GM19455 (cell line): ENCODE measurements around the gene TBC1D23.
A peak's percentile ranks its signal among the peaks of the same experiment; 100 is the strongest.
"Not testable (repeated sequence)": the region's sequence is repeated elsewhere in the genome, so short reads cannot be mapped to it uniquely, and the experiment has no call there.

Experiments used
- ATAC-seq: cut with Tn5 transposase; IDR thresholded peaks from one replicate; pipeline ENCODE4 v1.9.1; 2021; ENCODE audit not compliant: unreplicated experiment

Gene TBC1D23

GRCh38 chr3:100254168-100254777, 6.5 kb upstream of the TBC1D23 start:
- peak; percentile 67 for ATAC-seq

GRCh38 chr3:100256731-100257151, 4.1 kb upstream of the TBC1D23 start:
- ATAC-seq, result no peak

- ATAC-seq, result no peak
These were observed 3.2 kb upstream of the TBC1D23 start for GRCh38 chr3:100257586-100257985.

- ATAC-seq, result no peak
These were observed 609 bp upstream of the TBC1D23 start for GRCh38 chr3:100260081-100260684.

GRCh38 chr3:100261485-100261903, 702 bp downstream of the TBC1D23 start:
- no peak for ATAC-seq

- ATAC-seq, result not testable (repeated sequence)
These were observed 2.1 kb downstream of the TBC1D23 start for GRCh38 chr3:100262925-100263324.

GRCh38 chr3:100263583-100263982, 2.8 kb downstream of the TBC1D23 start:
- no peak for ATAC-seq

- no peak for ATAC-seq
These were observed 3.5 kb downstream of the TBC1D23 start for GRCh38 chr3:100264242-100264641.

GRCh38 chr3:100265016-100265415, 4.2 kb downstream of the TBC1D23 start:
- no peak for ATAC-seq

- no peak for ATAC-seq
These were observed 5.7 kb downstream of the TBC1D23 start for GRCh38 chr3:100266531-100266930.

- no peak for ATAC-seq
These were observed 7.4 kb downstream of the TBC1D23 start for GRCh38 chr3:100268156-100268555.

GRCh38 chr3:100269001-100269400, 8.2 kb downstream of the TBC1D23 start:
- ATAC-seq, result no peak

GRCh38 chr3:100269410-100270214, 8.8 kb downstream of the TBC1D23 start:
- ATAC-seq, result no peak

GRCh38 chr3:100270215-100270583, 9.4 kb downstream of the TBC1D23 start:
- no peak for ATAC-seq

GRCh38 chr3:100271522-100271921, 10.7 kb downstream of the TBC1D23 start:
- ATAC-seq, result no peak

- not testable (repeated sequence) for ATAC-seq
These were observed 12.2 kb downstream of the TBC1D23 start for GRCh38 chr3:100272797-100273611.

GRCh38 chr3:100274361-100274760, 13.6 kb downstream of the TBC1D23 start:
- ATAC-seq, result no peak

- ATAC-seq, result no peak
These were observed 16.5 kb downstream of the TBC1D23 start for GRCh38 chr3:100277255-100277800.

- ATAC-seq, result no peak
These were observed 18.1 kb downstream of the TBC1D23 start for GRCh38 chr3:100278910-100279309.

- no peak for ATAC-seq
These were observed 27.6 kb downstream of the TBC1D23 start for GRCh38 chr3:100288288-100288894.

- no peak for ATAC-seq
These were observed 28.5 kb downstream of the TBC1D23 start for GRCh38 chr3:100289339-100289738.
